PC-9 (cell line): ENCODE results near the gene OAS2.

Experiments
- EZH2 ChIP-seq: fragments of 200-600 bp; sonication (generic); IDR thresholded peaks from 2 replicates; pipeline ENCODE4 v1.8.0; 2017; ENCODE audit warnings: antibody characterized with exemption, low read depth
- TF ChIP-seq, protein P1 (sequence below): fragments of 200-600 bp; sonication (generic); conservative IDR thresholded peaks from 2 replicates; pipeline ENCODE4 v1.6.1; 2017; ENCODE audit warnings: mixed run types, antibody characterized with exemption, mild to moderate bottlenecking, moderate library complexity

DNA sequence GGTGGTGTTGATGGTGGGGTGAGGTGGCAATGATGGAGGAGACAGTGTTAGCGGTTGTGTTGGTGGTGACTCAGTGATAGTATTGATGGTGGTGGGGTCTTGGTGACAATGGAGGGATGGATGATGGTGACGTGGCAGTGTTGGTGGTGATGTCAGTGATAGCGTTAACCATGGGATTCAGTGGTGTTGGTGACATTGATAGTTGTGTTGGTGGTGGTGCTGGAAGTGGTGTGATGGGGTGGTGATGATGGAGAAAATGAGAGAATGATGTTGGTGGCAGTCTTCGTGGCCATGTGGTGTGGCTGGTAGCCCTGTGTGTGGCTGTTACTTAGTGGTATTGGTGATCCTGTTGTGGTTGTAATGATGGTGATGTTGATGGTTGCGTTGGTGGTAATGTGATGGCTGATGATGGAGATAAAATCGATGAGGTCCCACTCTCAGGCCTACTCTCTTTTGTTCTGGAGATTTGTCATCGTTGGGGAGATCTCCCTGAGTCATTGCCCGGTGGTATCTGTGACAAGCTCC, 80.8 kb downstream of the OAS2 start:
- TF ChIP-seq, protein P1, sequence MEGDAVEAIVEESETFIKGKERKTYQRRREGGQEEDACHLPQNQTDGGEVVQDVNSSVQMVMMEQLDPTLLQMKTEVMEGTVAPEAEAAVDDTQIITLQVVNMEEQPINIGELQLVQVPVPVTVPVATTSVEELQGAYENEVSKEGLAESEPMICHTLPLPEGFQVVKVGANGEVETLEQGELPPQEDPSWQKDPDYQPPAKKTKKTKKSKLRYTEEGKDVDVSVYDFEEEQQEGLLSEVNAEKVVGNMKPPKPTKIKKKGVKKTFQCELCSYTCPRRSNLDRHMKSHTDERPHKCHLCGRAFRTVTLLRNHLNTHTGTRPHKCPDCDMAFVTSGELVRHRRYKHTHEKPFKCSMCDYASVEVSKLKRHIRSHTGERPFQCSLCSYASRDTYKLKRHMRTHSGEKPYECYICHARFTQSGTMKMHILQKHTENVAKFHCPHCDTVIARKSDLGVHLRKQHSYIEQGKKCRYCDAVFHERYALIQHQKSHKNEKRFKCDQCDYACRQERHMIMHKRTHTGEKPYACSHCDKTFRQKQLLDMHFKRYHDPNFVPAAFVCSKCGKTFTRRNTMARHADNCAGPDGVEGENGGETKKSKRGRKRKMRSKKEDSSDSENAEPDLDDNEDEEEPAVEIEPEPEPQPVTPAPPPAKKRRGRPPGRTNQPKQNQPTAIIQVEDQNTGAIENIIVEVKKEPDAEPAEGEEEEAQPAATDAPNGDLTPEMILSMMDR: no peak
- TF ChIP-seq EZH2: no peak
